SIG-M5 treated with dmso at 0.1 percent for 504 hours (cell line): ENCODE measurements around the gene FSIP1.

Experiments
- DNase-seq: peaks from one replicate; lab custom pipeline; 2025; ENCODE audit not compliant: unreplicated experiment; lab: John Stamatoyannopoulos, UW

FSIP1 gene

DNA sequence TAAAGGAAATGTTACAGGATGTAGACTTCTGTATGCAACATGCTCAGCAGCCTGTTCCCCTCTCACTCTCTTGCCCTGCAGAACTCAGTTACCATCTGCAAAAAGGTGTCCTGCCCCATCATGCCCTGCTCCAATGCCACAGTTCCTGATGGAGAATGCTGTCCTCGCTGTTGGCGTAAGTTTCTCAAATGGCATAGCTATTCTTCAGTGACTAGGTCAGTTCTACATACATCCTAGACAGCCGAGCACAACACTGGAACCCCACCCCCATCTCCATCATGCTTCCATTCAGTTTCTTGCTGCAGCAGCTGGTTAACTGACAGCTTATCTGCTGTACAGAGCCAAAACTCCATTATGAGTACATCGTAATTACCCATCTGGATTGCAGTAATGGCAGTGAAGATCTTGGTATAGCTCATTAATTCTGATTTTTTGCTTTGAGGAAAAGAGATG is 197.2 kb downstream of the FSIP1 start:
- DNase-seq, result no peak

GRCh38 chr15:39584662-39585388 is 197.8 kb downstream of the FSIP1 start:
- DNase-seq, result no peak

DNA sequence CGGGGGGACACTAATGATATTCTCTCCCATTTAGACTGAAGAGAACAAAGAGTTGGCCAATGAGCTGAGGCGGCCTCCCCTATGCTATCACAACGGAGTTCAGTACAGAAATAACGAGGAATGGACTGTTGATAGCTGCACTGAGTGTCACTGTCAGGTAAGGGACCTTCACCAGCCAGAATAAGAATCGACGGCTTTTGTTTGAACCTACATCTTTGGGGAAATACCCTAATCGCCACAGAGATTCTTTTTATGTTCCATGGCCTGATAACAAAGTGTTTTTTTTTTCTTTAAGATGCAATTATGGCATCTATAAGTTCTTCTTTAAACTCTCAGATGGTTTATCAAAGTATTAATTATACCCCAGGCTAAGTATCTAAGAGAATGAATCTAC is 198.4 kb downstream of the FSIP1 start:
- DNase-seq, result no peak

DNA sequence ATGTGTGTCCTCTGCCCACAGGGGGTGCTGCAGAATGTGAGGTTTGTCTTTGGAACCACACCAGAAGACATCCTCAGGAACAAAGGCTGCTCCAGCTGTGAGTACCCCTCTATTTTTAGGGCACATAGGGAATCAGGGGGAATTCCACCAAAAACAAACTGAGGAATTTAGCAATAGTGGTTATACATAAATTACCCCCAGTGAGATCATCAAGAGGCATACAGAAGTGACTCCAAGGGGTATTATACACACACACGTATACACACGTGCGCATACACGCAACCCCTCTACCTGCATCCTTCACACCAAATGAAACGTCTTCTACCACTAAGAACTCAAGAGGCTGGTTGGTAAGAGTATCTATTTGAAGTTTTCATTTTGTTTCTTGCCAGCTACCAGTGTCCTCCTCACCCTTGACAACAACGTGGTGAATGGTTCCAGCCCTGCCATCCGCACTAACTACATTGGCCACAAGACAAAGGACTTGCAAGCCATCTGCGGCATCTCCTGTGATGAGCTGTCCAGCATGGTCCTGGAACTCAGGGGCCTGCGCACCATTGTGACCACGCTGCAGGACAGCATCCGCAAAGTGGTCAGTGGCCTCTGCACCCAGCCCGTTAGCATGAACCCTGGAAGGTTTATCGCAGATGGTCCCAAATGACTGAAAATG is 198.9 kb downstream of the FSIP1 start:
- DNase-seq, result no peak

GRCh38 chr15:39582977-39583595 is 199.6 kb downstream of the FSIP1 start:
- DNase-seq, result no peak

- no peak for DNase-seq
Observed at GRCh38 chr15:39582286-39582976, 200.2 kb downstream of the FSIP1 start.

DNA sequence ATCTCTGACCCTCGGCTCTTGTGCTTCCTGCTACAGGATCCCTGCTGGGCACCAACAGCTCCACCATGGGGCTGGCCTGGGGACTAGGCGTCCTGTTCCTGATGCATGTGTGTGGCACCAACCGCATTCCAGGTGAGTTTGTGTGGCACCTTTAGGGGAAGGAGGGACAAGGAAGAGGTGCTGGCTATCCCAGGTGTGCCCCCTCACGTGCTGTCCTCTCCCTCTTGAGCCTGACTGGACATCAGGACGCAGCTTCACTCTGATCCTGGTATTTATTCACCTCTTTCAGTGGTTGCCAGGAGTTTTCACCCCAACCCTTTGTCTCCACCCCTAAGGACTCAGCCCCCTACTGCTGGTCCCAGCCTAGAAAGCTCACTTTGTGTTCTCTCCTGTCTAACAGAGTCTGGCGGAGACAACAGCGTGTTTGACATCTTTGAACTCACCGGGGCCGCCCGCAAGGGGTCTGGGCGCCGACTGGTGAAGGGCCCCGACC is 200.8 kb downstream of the FSIP1 start:
- DNase-seq, result peak; percentile 30

DNA sequence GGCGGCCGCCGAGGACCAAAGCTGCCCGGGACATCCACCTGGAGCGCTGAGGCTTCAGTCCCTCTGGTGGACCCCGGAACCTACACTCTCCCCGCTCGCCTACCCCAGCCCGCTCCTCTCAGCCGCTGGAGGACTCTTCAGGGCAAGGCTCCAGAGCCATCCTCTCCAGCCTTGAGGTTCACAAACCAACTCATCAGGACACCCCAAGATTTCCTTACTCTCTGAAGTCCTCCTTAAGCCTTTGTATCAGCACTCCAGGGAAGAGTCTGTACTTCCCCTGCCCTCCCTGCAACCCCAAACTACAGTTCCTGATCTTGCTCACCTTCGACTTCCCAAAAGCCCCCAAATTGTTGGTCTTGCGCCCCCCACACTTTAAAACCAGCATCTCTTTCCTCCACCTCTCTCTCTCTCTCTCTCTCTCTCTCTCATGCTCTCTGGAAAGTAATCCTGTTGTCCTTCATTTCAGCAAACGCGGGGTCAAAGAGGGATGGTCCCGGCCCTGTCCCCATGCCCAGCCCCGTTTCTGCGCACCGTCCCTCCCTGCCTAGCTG is 201.3 kb downstream of the FSIP1 start:
- DNase-seq, result no peak

DNA sequence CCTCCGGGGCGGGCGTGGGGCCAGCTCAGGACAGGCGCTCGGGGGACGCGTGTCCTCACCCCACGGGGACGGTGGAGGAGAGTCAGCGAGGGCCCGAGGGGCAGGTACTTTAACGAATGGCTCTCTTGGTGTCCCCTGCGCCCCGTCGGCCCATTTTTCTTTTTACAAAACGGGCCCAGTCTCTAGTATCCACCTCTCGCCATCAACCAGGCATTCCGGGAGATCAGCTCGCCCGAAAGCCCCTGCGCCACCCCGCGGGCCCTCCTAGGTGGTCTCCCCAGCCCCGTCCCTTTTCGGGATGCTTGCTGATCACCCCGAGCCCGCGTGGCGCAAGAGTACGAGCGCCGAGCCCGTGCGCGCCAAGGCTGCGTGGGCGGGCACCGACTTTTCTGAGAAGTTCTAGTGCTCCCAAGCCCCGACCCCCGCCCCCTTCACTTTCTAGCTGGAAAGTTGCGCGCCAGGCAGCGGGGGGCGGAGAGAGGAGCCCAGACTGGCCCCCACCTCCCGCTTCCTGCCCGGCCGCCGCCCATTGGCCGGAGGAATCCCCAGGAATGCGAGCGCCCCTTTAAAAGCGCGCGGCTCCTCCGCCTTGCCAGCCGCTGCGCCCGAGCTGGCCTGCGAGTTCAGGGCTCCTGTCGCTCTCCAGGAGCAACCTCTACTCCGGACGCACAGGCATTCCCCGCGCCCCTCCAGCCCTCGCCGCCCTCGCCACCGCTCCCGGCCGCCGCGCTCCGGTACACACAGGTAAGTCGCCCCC is 202.0 kb downstream of the FSIP1 start, which contains the start of gene THBS1:
Gene THBS1 (plus strand): TSS at position 595 of the 757 bp plus-strand sequence. CDS start 779 bp downstream, outside the sequence.
- peak; percentile 29 for DNase-seq

- DNase-seq, result peak; percentile 74
Observed at GRCh38 chr15:39580117-39580484, 202.5 kb downstream of the FSIP1 start.

DNA sequence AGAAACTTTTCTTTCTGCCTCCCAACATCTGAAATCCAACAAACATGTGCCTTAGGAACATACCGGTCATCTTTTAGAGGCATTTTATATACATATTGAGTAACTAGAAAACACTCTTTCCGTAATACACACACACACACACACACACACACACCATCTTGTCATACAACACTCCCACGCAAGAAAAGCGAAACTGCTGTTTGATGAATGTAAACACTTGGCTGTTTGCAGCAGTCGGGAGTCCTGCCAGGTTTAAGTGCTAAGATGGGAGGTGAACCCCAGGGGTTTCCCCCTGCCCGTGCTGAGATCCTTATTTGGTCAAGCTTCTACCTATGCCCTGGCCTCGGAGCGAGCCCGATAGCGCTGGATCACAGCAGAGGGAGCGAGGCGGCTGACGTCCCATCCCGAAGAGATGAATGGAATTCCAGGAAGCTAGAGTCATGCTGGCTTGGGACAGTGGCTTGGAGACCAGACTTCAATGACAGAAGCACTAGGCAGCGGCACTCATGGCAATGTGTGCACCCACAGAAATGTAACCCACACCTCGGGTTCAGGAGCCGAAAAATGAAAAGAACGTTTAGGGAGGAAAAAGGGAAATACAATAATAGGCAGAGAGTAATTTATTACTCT is 203.0 kb downstream of the FSIP1 start:
- no peak for DNase-seq

DNA sequence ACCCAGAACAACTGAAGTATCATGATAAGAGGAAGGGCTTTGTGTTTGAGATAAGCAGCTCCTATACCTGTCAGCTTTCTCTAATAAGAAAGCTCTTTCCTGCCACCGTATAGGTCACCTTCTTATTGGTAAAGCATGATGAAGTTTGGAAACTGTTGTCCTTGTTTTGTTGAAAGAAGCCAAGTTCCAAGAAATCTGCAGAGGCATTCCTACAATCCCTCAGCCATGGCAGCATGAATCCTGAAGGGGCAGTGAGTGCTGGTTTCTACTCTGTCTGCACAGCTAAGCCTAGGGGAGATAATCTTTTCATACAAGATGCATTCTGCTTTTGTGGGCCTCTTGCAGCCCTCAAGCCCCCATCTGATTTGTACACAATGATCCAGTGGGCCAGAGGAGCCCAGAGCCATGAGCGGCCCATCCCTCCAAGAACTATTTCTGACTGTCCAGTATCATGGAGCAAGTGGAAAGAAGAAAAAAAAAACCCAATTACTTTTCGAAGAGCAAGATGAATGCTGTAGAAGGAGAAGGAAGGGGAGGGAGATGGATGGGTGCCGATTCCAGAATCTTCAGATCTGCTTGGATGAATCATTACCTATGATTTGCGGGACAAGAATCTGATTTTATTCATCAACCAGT is 203.7 kb downstream of the FSIP1 start:
- DNase-seq, result no peak

DNA sequence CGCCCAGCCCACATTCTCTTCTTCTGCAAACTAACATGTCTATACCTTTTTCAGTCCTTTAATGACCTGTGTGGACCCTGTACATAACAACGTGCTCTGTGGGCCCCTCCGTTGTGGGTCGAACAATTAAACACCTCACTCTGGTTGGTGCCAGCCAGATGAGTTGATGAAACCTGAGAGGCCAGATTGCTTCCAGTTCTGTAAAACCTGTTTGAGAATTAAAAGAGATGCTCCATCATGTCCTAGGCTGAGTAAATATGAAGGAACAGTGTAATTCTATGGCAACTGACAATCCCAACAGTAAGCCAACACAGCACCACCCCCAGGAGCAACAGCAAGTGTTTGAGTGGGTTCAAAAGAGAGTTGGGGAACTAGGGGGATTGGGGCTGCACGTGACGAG is 207.5 kb downstream of the FSIP1 start:
- DNase-seq, result no peak

DNA sequence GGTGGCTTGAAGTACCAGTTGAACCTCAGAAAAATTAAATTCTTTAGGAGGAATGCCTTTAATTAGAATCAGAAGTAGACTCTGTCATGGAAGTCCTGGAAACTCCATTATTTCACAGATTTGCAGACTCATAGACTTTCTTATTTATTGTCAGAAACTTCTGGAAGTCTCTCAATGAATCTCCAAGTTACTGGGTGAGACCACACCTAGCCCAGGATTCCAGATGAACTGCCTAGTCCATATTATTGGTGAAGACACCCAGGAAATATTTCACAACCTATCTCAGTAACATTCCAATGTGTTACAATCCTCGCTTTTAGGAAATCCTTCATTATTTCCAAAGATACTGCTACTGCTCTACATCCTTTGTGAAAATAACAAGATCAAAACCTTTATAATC is 208.2 kb downstream of the FSIP1 start:
- DNase-seq, result no peak

DNA sequence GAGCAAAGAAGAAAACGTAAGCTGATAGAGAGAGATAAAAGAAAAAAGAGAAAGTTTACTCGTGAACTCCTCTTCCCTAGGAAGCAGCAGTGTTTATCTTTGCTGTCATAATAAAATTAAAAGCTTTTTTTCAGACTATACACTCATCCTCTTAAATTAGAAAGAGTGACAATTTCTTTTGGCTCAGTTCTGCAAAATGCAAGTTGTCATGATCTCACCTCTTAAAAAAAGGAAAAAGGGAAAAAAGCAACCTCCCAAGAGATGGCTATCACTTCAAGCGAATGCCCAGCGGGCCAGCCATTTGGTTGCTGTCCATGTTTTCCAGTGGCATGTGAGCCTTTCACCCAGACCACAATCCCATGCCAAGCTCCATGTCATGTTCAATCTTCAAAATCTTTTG is 208.8 kb downstream of the FSIP1 start:
- no peak for DNase-seq

GRCh38 chr15:39573287-39573686 is 209.4 kb downstream of the FSIP1 start:
- DNase-seq, result no peak

DNA sequence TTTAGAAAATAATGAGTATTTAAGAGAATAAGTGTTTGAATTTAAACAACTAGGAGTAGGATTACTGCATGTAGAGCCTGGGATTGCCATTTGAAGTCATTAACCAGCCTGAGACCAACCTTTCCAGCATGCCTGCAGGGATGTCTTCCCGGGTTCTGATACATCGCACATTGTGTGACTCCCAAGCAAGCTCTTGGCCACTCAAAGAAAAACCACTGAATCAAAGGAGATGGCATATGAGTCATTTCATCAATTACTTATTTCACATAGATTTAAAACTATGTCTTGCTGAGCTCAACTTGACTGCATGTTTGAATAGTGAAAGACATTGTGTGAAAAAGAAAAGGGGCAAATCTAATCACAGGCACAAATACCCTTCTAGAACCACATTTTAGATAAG is 216.8 kb downstream of the FSIP1 start:
- no peak for DNase-seq

DNA sequence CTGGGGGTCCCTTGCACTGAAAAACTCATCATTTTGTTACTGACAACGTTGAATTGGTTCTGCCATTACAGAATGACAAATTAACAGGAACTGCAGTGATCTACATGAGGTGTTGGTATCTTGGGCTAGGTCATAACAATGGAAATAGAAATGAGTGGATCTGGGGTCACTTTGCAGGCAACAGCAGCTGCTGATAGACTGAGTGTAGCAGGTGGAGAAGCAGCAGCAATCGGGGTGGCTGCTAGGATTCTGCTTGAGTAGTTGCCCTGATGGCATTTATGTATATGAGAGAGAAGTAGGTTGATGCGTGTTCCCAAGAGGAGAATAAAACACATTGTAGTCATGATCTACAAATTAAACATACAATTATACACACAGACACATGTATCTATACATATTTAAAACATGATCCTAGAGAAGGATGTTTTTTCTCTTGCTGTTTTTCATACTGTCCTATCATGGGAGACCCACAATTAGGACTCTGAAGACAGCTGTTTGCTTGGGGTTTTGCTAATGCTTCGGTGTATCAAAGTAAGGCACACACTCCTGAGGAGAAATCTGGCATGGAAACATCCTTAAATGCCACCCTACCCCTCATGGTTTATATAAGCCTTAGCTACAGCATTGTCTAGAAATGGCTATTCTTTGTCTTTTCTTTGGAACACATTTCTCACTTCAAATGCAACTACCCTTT is 217.5 kb downstream of the FSIP1 start:
- DNase-seq, result no peak

- DNase-seq, result no peak
Observed at GRCh38 chr15:39558421-39558820, 224.2 kb downstream of the FSIP1 start.
